ENCODE measurements around the gene ZNF511. TPM values are rescaled to one million over a fixed set of nuclear protein-coding genes. Genes with fewer than 3 reads are reported as not detected.

The ZNF511 gene
- total RNA-seq, 4 donors from 2014 or later: 21.8 to 104 (median 27.2) TPM

DNA sequence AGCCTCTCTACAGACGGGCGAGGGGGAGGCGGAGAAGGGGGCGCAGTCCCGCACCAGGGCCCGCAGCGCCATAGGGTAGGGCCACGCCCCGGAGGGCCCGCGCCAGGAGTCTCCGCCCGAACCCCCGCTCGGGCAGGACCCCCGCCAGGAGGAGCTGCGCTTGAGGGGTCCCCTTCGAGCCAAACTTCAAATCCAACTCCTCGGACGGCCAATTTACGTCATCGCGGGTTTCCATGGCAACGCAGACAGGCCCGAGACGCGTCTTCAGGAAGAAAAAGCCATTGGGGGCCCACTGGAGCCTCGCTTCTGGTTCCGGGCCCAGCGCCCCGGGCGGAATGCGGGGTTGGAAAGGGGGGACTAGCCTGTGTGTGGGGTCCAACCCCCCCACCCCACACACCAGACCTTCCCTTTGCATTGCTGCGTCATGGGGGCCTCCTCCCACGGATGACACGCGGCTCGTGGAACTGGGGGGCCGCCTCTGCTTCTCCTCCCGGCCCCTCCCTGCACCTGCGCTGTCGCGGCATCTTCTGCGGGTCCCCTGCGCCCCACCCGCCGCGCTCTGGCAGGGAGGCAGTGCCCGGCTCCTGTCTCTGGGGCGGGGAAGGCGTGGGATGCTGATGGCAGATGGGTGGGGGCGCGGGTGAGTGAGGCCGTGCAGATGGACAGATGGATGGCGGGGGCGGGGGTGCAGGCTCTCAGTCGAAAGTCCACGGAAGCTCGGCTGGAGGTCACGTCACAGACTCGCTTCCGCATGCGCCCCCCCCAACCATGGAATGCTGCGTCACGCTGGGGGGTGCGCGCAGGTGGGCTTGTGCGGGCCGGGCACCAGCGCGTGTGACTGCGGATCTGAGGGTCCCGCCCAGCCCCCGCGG, 26.8 kb downstream of the ZNF511 start:
- Histone ChIP-seq H3K27ac (no peak overlapping the region), H3K27me3 (peaks cover 58% of the 10 kb centered on the region), H3K36me3 (no peaks in the 10 kb centered on the region), H3K4me3 (peak overlapping the region; percentile 8 to 36 (median 19)), H3K9me3 (no peaks in the 10 kb centered on the region), H3K4me1 (peaks cover 14 to 21% (median 20%) of the 10 kb centered on the region in 4 donors)
- TF ChIP-seq POLR2AphosphoS5 (IDR thresholded peaks at IDR 0.05) (no peak), EP300 (IDR thresholded peaks at IDR 0.05; ENCODE audit: low read depth) (no peak), POLR2A (IDR thresholded peaks at IDR 0.05) (no peak)
- TF ChIP-seq, protein P1, sequence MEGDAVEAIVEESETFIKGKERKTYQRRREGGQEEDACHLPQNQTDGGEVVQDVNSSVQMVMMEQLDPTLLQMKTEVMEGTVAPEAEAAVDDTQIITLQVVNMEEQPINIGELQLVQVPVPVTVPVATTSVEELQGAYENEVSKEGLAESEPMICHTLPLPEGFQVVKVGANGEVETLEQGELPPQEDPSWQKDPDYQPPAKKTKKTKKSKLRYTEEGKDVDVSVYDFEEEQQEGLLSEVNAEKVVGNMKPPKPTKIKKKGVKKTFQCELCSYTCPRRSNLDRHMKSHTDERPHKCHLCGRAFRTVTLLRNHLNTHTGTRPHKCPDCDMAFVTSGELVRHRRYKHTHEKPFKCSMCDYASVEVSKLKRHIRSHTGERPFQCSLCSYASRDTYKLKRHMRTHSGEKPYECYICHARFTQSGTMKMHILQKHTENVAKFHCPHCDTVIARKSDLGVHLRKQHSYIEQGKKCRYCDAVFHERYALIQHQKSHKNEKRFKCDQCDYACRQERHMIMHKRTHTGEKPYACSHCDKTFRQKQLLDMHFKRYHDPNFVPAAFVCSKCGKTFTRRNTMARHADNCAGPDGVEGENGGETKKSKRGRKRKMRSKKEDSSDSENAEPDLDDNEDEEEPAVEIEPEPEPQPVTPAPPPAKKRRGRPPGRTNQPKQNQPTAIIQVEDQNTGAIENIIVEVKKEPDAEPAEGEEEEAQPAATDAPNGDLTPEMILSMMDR (IDR thresholded peaks at IDR 0.05): no peak
- DNase-seq: peak; percentile 62
- in situ Hi-C loops (cut with MboI; ENCODE audit: low pct_ligation_motif_present in 1 of 4, low pct_unique_long_range_greater_than_20kb in 1 of 4, low sequenced_read_pairs in 3 of 4): no loop called here
- intact Hi-C loops (cut with DNase I; ENCODE audit: low total_unique reads): no loop called here
- WGBS, 2 donors (ENCODE audit: low coverage in 1 of 2): 2% methylated on average over 48 of the region's 75 CpGs; no CpG with 5 or more reads in 1 of the 2 donors

DNA sequence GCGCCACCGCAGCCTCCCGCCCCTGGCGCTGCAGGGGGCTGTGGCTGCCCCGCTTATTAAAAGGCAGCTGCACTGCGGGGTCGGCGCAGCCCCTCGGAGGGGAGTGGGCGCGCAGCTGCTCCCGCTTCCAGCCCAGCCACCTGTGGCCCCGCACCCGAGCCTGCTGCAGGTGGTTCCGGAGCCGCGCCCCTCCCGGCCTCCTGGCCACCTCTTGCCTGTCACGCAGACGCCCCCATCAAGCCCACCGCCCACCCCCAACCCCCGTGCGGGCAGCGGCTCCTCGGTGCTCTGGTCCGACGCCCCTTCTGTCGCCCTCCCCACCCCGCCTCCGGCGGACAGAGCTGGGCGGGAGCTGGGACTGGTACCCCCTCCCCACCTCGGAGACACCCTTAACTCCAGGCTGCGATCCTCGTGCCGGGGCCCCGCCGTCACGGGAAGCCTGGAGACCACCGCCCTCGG, 27.4 kb downstream of the ZNF511 start:
- H3K27me3 ChIP-seq: peaks cover 57% of the 10 kb centered on the region
- WGBS, 2 donors (ENCODE audit: low coverage in 1 of 2): 7% methylated on average over 22 of the region's 41 CpGs; no CpG with 5 or more reads in 1 of the 2 donors
- H3K27ac ChIP-seq: no peak overlapping the region

DNA sequence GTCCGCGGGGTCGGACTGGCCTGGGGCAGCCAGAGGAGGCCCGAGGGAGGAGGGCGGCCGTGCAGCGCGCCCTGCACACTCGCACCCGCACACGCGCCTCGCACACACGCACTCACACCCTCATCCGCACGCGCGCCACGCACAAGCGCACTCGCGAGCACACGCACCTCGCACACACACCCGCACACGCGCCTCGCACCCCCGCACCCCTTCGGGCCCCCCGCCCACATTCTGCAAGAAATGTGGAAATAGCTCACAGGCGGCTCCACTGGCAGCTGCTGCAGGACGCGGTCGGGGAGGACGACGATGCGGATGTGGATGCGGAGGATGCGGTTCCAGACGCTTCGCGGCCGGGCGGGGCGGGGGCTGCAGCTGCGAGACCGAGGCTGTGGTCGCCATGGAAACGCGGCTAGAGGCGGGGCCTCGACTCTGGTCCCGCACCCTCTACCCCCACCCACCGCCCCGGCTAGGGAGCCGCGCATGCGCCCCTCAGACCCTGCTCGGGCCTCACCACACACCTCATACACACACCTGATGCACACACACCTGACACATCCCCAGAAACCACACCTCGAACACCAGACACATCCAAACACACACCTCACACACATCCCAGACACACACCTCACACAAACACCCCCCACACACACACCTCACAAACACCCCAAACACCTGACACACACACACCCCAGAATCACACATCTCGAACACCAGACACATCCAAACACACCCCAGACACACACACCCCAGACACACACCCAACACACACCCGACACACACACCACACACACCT, 28.1 kb downstream of the ZNF511 start, which contains the start of gene CALY:
Gene CALY (minus strand): TSS at position 320 of the 793 bp plus-strand sequence. CDS start 7,907 bp downstream, outside the sequence.
- DNase-seq: peak; percentile 62

More for the DNA sequence above, 27.4 kb downstream of the ZNF511 start:
- H3K4me3 ChIP-seq: peak overlapping the region; percentile 8 to 36 (median 19)
- no peaks in the 10 kb centered on the region for H3K36me3 ChIP-seq
- TF ChIP-seq POLR2AphosphoS5 (IDR thresholded peaks at IDR 0.05) (no peak), POLR2A (IDR thresholded peaks at IDR 0.05) (no peak), EP300 (IDR thresholded peaks at IDR 0.05; ENCODE audit: low read depth) (no peak)
- TF ChIP-seq, protein P1 (IDR thresholded peaks at IDR 0.05): no peak
- no peaks in the 10 kb centered on the region for H3K9me3 ChIP-seq
- H3K4me1 ChIP-seq: peaks cover 14 to 21% (median 20%) of the 10 kb centered on the region in 4 donors
- in situ Hi-C loops (cut with MboI; ENCODE audit: low pct_ligation_motif_present in 1 of 4, low pct_unique_long_range_greater_than_20kb in 1 of 4, low sequenced_read_pairs in 3 of 4) (no loop called here), intact Hi-C loops (cut with DNase I; ENCODE audit: low total_unique reads) (no loop called here)
- no peak for DNase-seq

More for the DNA sequence above, 28.1 kb downstream of the ZNF511 start, which contains the start of gene CALY:
- intact Hi-C loops (cut with DNase I; ENCODE audit: low total_unique reads): no loop called here
- in situ Hi-C loops (cut with MboI; ENCODE audit: low pct_ligation_motif_present in 1 of 4, low pct_unique_long_range_greater_than_20kb in 1 of 4, low sequenced_read_pairs in 3 of 4): no loop called here
- Histone ChIP-seq H3K4me3 (peak within 1 kb of the TSS; percentile 8 to 36 (median 19)), H3K9me3 (no peaks in the 10 kb centered on the region), H3K27ac (no peak within 1 kb of the TSS), H3K4me1 (peaks cover 14 to 21% (median 20%) of the 10 kb centered on the region in 4 donors), H3K36me3 (no peaks in the 10 kb centered on the region), H3K27me3 (peaks cover 57% of the 10 kb centered on the region)
- TF ChIP-seq, protein P1 (IDR thresholded peaks at IDR 0.05): no peak
- TF ChIP-seq EP300 (IDR thresholded peaks at IDR 0.05; ENCODE audit: low read depth): no peak
- TF ChIP-seq POLR2AphosphoS5 (IDR thresholded peaks at IDR 0.05): no peak
- TF ChIP-seq POLR2A (IDR thresholded peaks at IDR 0.05): no peak
- WGBS, 2 donors (ENCODE audit: low coverage in 1 of 2): 5% methylated on average over 43 of the region's 63 CpGs; no CpG with 5 or more reads in 1 of the 2 donors

All from transverse colon (tissue), 4 donors.